Measurements from ENCODE around the gene LATS1. TPM values are rescaled to one million over a fixed set of nuclear protein-coding genes. Genes with fewer than 3 reads are reported as not detected.

Gene LATS1
- polyA plus RNA-seq (12.8 and 12.9 TPM in 2 replicates), polyA minus RNA-seq (37.5 and 47.5 TPM in 2 replicates)

- peaks cover 4% of the 10 kb centered on the region for H3F3A ChIP-seq (ENCODE audit: insufficient read depth, low read length, poor library complexity, severe bottlenecking)
- H3K79me2 ChIP-seq (replicated peaks; ENCODE audit: insufficient read depth, low read length), result peaks cover 54% of the 10 kb centered on the region
- H3K9ac ChIP-seq (ENCODE audit: low read length), result peak within 1 kb of the TSS; percentile 99
- TF ChIP-seq TAF1 (IDR thresholded peaks at IDR 0.05; ENCODE audit: low read depth) (peak; percentile 89), REST (IDR thresholded peaks at IDR 0.05; ENCODE audit: borderline replicate concordance) (peak; percentile 84), MXI1 (conservative IDR thresholded peaks at IDR 0.05; ENCODE audit: poor library complexity, severe bottlenecking) (peak; percentile 54), CTCF (IDR thresholded peaks at IDR 0.05; ENCODE audit: poor library complexity, severe bottlenecking) (no peak), RAD21 (conservative IDR thresholded peaks at IDR 0.05) (no peak), EZH2 (IDR thresholded peaks at IDR 0.05; ENCODE audit: borderline replicate concordance, insufficient read depth, low read length, poor library complexity, severe bottlenecking) (no peak), EP300 (conservative IDR thresholded peaks at IDR 0.05; ENCODE audit: poor library complexity, severe bottlenecking) (peak; percentile 66), SMC3 (conservative IDR thresholded peaks at IDR 0.05; ENCODE audit: poor library complexity) (peak; percentile 28), POLR2AphosphoS5 (IDR thresholded peaks at IDR 0.05) (peak; percentile 94)
- H3K4me3 ChIP-seq (ENCODE audit: low read length), result peak within 1 kb of the TSS; percentile 92
- H3K4me2 ChIP-seq (ENCODE audit: low read length), result peak within 1 kb of the TSS; percentile 77
- H3K36me3 ChIP-seq (ENCODE audit: insufficient read depth, low read length), result no peaks in the 10 kb centered on the region
- no peaks in the 10 kb centered on the region for H3K27me3 ChIP-seq (ENCODE audit: insufficient read depth, low read depth, low read length)
- H3K27ac ChIP-seq (ENCODE audit: low read length), result peak within 1 kb of the TSS; percentile 97
- no peaks in the 10 kb centered on the region for H3K9me3 ChIP-seq (ENCODE audit: low read length)
- no peaks in the 10 kb centered on the region for H4K20me1 ChIP-seq (ENCODE audit: insufficient read depth)
- no peaks in the 10 kb centered on the region for H3K9me2 ChIP-seq (ENCODE audit: insufficient read depth, low read length)
- H2AFZ ChIP-seq (ENCODE audit: low read depth, low read length), result peak within 1 kb of the TSS; percentile 93
Observed at GRCh38 chr6:149717588-149718458, at the start of gene LATS1. LATS1 (minus strand) TSS chr6:149718101; CDS start chr6:149702126, 15,975 bp downstream.

GRCh38 chr6:149766156-149766769 lies 48.4 kb upstream of the LATS1 start:
- Histone ChIP-seq H3K9me2 (ENCODE audit: insufficient read depth, low read length) (no peaks in the 10 kb centered on the region), H3F3A (ENCODE audit: insufficient read depth, low read length, poor library complexity, severe bottlenecking) (no peaks in the 10 kb centered on the region), H3K9me3 (ENCODE audit: low read length) (no peaks in the 10 kb centered on the region), H3K27ac (ENCODE audit: low read length) (no peak overlapping the region), H3K4me3 (ENCODE audit: low read length) (no peak overlapping the region), H3K79me2 (replicated peaks; ENCODE audit: insufficient read depth, low read length) (peaks cover 21% of the 10 kb centered on the region), H2AFZ (ENCODE audit: low read depth, low read length) (no peak overlapping the region), H3K27me3 (ENCODE audit: insufficient read depth, low read depth, low read length) (no peaks in the 10 kb centered on the region), H3K36me3 (ENCODE audit: insufficient read depth, low read length) (no peaks in the 10 kb centered on the region), H4K20me1 (ENCODE audit: insufficient read depth) (no peaks in the 10 kb centered on the region), H3K4me2 (ENCODE audit: low read length) (no peak overlapping the region), H3K9ac (ENCODE audit: low read length) (no peak overlapping the region)
- TF ChIP-seq POLR2AphosphoS5 (IDR thresholded peaks at IDR 0.05), result no peak
- TF ChIP-seq REST (IDR thresholded peaks at IDR 0.05; ENCODE audit: borderline replicate concordance), result no peak
- no peak for TF ChIP-seq CTCF (IDR thresholded peaks at IDR 0.05; ENCODE audit: poor library complexity, severe bottlenecking)
- no peak for TF ChIP-seq MXI1 (conservative IDR thresholded peaks at IDR 0.05; ENCODE audit: poor library complexity, severe bottlenecking)
- no peak for TF ChIP-seq TAF1 (IDR thresholded peaks at IDR 0.05; ENCODE audit: low read depth)
- TF ChIP-seq EZH2 (IDR thresholded peaks at IDR 0.05; ENCODE audit: borderline replicate concordance, insufficient read depth, low read length, poor library complexity, severe bottlenecking), result no peak
- no peak for TF ChIP-seq EP300 (conservative IDR thresholded peaks at IDR 0.05; ENCODE audit: poor library complexity, severe bottlenecking)
- no peak for TF ChIP-seq RAD21 (conservative IDR thresholded peaks at IDR 0.05)
- TF ChIP-seq SMC3 (conservative IDR thresholded peaks at IDR 0.05; ENCODE audit: poor library complexity), result no peak

Data from neural cell (in vitro differentiated cells).